COLO668 (cell line): ENCODE data around the gene DCC.
"Not testable (repeated sequence)": the region's sequence is repeated elsewhere in the genome, so short reads cannot be mapped to it uniquely, and the experiment has no call there.

Source experiments
- DNase-seq: peaks from one replicate; lab custom pipeline; 2025; ENCODE audit not compliant: unreplicated experiment; lab: John Stamatoyannopoulos, UW

DCC gene

GRCh38 chr18:52349498-52349897 lies 9.5 kb downstream of the DCC start:
- no peak for DNase-seq

GRCh38 chr18:52352920-52353319 lies 12.9 kb downstream of the DCC start:
- no peak for DNase-seq

GRCh38 chr18:52353589-52353988 lies 13.6 kb downstream of the DCC start:
- no peak for DNase-seq

DNA sequence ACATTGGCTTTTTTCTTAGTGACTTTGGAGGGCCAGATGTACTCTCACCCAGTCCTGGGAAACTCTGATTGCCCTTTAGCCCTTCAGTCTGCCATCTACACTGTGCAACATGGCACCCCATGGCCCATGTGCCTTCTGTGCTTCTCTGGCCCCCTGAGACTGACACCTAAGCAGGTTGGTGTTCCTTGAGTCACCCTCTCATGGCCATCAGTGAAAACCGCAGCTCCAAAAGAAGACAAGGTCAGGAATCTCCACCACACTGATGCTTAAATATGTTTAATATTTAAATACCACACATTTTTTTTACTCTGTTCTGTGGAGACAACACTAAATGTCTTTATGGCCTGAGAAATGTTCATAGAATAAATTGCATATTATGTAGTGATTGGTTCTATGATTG lies 23.9 kb downstream of the DCC start:
- DNase-seq = no peak

DNA sequence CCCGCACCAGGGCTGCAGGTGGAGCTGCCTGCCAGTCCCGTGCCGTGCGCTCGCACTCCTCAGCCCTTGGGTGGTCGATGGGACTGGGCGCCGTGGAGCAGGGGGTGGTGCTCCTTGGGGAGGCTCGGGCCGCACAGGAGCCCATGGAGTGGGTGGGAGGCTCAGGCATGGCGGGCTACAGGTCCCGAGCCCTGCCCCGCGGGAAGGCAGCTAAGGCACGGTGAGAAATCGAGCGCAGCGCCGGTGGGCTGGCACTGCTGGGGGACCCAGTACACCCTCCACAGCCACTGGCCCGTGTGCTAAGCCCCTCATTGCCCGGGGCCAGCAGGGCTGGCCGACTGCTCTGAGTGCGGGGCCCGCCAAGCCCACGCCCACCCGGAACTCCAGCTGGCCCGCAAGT lies 26.9 kb downstream of the DCC start:
- DNase-seq = not testable (repeated sequence)

- no peak for DNase-seq
Observed at GRCh38 chr18:52367953-52368742, 28.2 kb downstream of the DCC start.

- DNase-seq = no peak
Observed at GRCh38 chr18:52370841-52371240, 30.8 kb downstream of the DCC start.

DNA sequence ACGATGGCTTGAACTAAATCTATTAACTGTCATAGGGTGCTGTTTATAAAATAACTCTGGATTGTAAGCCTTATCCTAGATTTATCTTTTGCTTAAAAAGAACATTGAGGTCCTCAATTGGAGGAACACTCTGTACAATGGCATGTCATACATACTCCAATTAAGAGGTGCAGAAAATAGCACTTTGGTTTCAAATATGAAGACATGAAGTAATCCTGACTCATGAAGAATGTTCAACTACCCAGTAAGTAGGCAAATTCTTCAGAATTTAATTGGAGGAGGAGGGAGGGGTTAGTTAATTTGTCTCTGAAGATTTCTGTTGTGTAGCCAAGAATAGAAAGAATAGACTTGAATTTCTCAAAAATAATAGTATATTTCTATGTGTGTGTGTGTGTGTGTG lies 36.1 kb downstream of the DCC start:
- no peak for DNase-seq

GRCh38 chr18:52377094-52377493 lies 37.1 kb downstream of the DCC start:
- no peak for DNase-seq

- DNase-seq = no peak
Observed at GRCh38 chr18:52386306-52386705, 46.3 kb downstream of the DCC start.

- no peak for DNase-seq
Observed at GRCh38 chr18:52387175-52387574, 47.2 kb downstream of the DCC start.

GRCh38 chr18:52391810-52392559 lies 52.0 kb downstream of the DCC start:
- DNase-seq = no peak

GRCh38 chr18:52394602-52395001 lies 54.6 kb downstream of the DCC start:
- DNase-seq = no peak

- no peak for DNase-seq
Observed at GRCh38 chr18:52395146-52395852, 55.3 kb downstream of the DCC start.

- DNase-seq = no peak
Observed at GRCh38 chr18:52401236-52401635, 61.2 kb downstream of the DCC start.

- DNase-seq = no peak
Observed at GRCh38 chr18:52402814-52403213, 62.8 kb downstream of the DCC start.

DNA sequence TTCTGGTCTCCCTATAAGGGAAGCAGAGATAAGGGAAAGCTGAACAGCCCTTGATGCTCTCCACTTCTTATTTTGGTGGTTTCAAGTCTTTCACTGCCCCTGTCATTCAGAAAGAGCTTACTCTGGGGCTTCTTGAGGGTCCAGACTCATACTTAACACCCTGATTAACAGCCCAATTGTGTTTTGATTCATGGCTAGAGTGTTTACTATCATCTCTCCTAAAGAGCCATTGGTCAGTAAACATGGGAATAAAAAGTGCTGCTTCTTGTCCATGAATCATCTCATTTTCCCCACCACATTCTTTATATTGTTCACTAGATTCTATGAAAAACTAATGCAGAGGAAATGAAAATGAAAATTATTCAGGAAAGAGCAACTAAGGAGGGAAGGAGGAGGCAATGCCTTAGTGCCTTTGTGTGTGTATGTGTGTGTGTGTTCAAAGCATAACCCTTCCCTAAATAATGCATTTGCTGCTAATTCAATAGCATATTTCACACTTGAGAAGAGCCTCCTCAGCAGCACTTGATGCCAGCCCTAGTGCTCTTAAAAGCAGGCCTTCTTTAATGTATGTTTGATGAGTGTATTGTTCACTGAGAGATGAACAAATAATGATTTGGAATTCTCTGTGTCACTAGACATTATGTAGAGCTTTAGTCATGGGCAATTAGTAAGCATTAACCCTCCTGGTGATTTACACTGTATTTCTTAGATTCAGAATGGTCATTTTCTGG lies 63.5 kb downstream of the DCC start:
- peak; percentile 21 for DNase-seq

DNA sequence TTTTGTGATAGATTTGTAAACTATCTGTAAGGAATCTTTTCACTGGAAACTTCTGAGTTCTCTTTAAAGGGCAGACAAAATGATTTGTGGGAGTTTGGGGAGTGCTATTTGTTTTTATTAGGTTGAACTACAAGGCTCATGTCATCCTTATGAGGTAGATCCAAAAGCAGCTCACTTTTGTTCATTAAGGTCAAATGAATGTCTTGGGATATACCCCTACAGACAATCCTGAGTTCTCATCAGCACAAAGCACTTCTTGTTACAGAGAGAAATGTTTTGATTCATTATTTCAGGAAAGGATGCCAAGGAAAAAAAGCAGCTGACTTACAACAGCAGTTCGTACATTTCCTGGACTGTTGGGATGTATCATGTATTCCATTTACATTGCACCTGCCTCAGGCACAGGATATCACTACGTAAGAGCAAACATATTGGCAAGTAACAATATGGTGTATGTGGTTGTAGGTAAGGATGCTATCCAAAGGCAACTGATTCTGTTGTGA lies 68.9 kb downstream of the DCC start:
- DNase-seq = no peak

- DNase-seq = no peak
Observed at GRCh38 chr18:52409727-52410126, 69.7 kb downstream of the DCC start.

DNA sequence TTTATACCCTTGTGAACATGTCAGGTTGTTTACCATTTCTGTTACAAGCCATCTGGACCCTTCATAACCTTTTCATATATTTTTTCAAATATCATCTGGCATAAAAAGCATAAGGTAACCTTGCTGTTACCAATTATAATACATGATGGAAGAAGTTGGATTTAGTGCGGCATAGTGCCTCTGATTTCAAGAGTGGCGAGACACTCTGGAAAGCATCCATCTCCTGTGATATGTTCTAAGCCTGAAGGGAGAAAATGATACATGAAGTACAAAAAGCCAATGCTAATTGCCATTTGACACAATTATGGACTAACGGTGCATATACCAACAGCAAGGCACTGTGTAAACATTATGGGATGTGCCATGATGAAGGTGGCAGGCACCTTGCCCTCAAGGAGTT lies 75.1 kb downstream of the DCC start:
- DNase-seq = no peak

DNA sequence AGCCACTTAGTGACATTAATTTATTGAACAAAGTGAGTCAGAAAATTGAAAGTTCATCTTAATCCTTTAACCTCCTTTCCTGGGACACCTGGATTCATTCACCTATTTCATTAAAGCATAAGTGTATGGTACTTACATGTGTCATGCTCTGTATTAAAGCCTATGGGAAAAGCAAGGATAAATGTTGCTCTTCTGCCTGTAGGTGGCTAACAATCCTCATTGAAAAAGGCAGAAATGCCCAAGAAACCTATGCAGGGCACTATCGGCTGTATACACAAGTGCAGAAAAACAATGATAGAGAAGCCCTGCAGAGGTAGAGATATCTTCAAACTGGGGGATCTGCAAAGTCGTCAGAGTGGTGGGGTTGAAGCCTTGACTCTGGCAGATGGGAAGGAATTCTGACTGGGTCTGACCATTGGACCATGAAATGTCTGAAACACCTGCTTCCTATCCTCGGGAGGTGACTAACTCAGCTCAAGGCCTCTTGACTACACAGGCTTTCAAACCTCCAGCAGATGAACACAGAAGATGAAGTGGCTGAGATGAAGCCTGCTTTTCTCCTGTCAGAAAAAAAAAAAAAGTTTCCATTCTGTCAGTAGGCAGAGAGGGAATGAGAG lies 83.1 kb downstream of the DCC start:
- peak; percentile 55 for DNase-seq
